Astrocyte (in vitro differentiated cells and primary cell): Measurements from ENCODE around the gene GAD2. TPM values are rescaled to one million over a fixed set of nuclear protein-coding genes. Genes with fewer than 3 reads are reported as not detected.

Experiments used
- DNase-seq: peaks from one replicate; pipeline ENCODE4 v3.0.0-alpha.2; 2010; ENCODE audit warnings: low read depth
- FAIRE-seq: peaks from 2 replicates; lab custom pipeline; 2011; peaks lifted over from hg19 to GRCh38; lab: Jason Lieb, UNC
- H2AFZ ChIP-seq: 2 replicates; pipeline ENCODE4 v1.6.0; 2012; ENCODE audit warnings: low read depth, low read length, inconsistent platforms
- H3K27ac ChIP-seq: 2 replicates; pipeline ENCODE4 v1.5.1; 2011; ENCODE audit warnings: low read depth, low read length, inconsistent platforms
- H3K27me3 ChIP-seq: 2 replicates; pipeline ENCODE4 v1.6.0; 2011; ENCODE audit warnings: low read length, inconsistent platforms; ENCODE audit not compliant: insufficient read depth
- H3K36me3 ChIP-seq: 2 replicates; pipeline ENCODE4 v1.5.1; 2011; ENCODE audit warnings: low read length, inconsistent platforms; ENCODE audit not compliant: insufficient read depth
- H3K4me1 ChIP-seq: 2 replicates; pipeline ENCODE4 v1.5.1; 2011; ENCODE audit warnings: low read length, inconsistent platforms; ENCODE audit not compliant: insufficient read depth
- H3K4me2 ChIP-seq: 2 replicates; pipeline ENCODE4 v1.6.0; 2012; ENCODE audit warnings: low read length, inconsistent platforms
- H3K4me3 ChIP-seq: 2 replicates; pipeline ENCODE4 v1.5.1; 2011; ENCODE audit warnings: low read depth, mild to moderate bottlenecking, low read length, inconsistent platforms; ENCODE audit not compliant: insufficient read depth
- H3K79me2 ChIP-seq: 2 replicates; pipeline ENCODE4 v1.6.0; 2012; ENCODE audit warnings: mild to moderate bottlenecking, low read length, inconsistent platforms; ENCODE audit not compliant: insufficient read depth
- H3K9ac ChIP-seq: 2 replicates; pipeline ENCODE4 v1.6.0; 2012; ENCODE audit warnings: mild to moderate bottlenecking, low read length, inconsistent platforms
- H3K9me3 ChIP-seq: 2 replicates; pipeline ENCODE4 v1.5.1; 2012; ENCODE audit warnings: low read depth, mild to moderate bottlenecking, low read length, inconsistent platforms; ENCODE audit not compliant: insufficient read depth
- H4K20me1 ChIP-seq: 2 replicates; pipeline ENCODE4 v1.6.0; 2012; ENCODE audit warnings: low read length, inconsistent platforms; ENCODE audit not compliant: insufficient read depth
- H3K27ac Mint-ChIP-seq: one replicate; pipeline ENCODE4 v1.8.0; 2021; ENCODE audit warnings: mild to moderate bottlenecking, mixed read lengths; ENCODE audit not compliant: unreplicated experiment
- H3K27me3 Mint-ChIP-seq: one replicate; pipeline ENCODE4 v1.8.0; 2021; ENCODE audit warnings: low read depth, mixed read lengths; ENCODE audit not compliant: unreplicated experiment
- H3K36me3 Mint-ChIP-seq: one replicate; pipeline ENCODE4 v1.8.0; 2021; ENCODE audit warnings: low read depth, mixed read lengths; ENCODE audit not compliant: unreplicated experiment
- H3K4me1 Mint-ChIP-seq: one replicate; pipeline ENCODE4 v1.8.0; 2021; ENCODE audit warnings: low read depth, mixed read lengths; ENCODE audit not compliant: unreplicated experiment
- H3K4me3 Mint-ChIP-seq: one replicate; pipeline ENCODE4 v1.8.0; 2021; ENCODE audit warnings: mild to moderate bottlenecking, moderate library complexity, mixed read lengths; ENCODE audit not compliant: unreplicated experiment
- H3K9me3 Mint-ChIP-seq: one replicate; pipeline ENCODE4 v1.8.0; 2021; ENCODE audit warnings: mild to moderate bottlenecking, mixed read lengths; ENCODE audit not compliant: unreplicated experiment
- EZH2 ChIP-seq: IDR thresholded peaks from 2 replicates; pipeline ENCODE4 v1.6.1; 2012; ENCODE audit warnings: mild to moderate bottlenecking, low read length, inconsistent platforms; ENCODE audit not compliant: insufficient read depth
- total RNA-seq: library from RNA; stranded (reverse); gene quantifications from 2 replicates; pipeline ENCODE4 v1.2.1, GENCODE V29; 2021
- TF ChIP-seq, protein P1 (sequence below): IDR thresholded peaks from 2 replicates; pipeline ENCODE4 v1.5.1; 2011; ENCODE audit warnings: low read depth, mild to moderate bottlenecking, inconsistent platforms, low read length, moderate library complexity; ENCODE audit not compliant: insufficient read depth

The GAD2 gene
- total RNA-seq, 1 donor from 2014 or later: not detected

DNA sequence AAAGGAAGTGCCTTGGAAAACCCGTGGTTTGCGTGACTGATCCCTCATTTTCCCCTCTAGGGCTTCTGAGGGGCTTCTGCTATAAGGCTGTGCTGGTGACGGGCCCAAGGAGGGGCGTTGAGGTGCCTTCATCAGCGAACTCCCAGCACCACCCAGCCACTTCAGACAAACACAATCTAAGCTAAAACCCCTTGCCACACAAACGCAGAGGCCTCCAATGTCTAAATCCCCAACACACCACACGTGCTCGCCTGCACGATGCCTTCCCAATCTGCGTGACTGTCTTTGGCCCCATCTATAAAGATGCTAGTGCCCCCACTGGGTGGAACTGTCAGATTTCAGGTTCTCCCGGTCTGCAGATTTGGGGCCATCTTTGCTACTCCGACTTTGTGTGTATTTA lies 4.1 kb upstream of the GAD2 start:
- Histone ChIP-seq H2AFZ (no peak overlapping the region), H4K20me1 (peaks cover 3% of the 10 kb centered on the region), H3K9ac (no peak overlapping the region), H3K4me1 (peaks cover 6% of the 10 kb centered on the region), H3K4me3 (no peak overlapping the region), H3K4me2 (no peak overlapping the region), H3K9me3 (no peaks in the 10 kb centered on the region), H3K36me3 (no peaks in the 10 kb centered on the region), H3K27me3 (peaks cover 60% of the 10 kb centered on the region), H3K79me2 (no peaks in the 10 kb centered on the region), H3K27ac (no peak overlapping the region)
- H3K4me1 Mint-ChIP-seq: no peaks in the 10 kb centered on the region
- no peak overlapping the region for H3K4me3 Mint-ChIP-seq
- peaks cover 57% of the 10 kb centered on the region for H3K27me3 Mint-ChIP-seq
- TF ChIP-seq, protein P1, sequence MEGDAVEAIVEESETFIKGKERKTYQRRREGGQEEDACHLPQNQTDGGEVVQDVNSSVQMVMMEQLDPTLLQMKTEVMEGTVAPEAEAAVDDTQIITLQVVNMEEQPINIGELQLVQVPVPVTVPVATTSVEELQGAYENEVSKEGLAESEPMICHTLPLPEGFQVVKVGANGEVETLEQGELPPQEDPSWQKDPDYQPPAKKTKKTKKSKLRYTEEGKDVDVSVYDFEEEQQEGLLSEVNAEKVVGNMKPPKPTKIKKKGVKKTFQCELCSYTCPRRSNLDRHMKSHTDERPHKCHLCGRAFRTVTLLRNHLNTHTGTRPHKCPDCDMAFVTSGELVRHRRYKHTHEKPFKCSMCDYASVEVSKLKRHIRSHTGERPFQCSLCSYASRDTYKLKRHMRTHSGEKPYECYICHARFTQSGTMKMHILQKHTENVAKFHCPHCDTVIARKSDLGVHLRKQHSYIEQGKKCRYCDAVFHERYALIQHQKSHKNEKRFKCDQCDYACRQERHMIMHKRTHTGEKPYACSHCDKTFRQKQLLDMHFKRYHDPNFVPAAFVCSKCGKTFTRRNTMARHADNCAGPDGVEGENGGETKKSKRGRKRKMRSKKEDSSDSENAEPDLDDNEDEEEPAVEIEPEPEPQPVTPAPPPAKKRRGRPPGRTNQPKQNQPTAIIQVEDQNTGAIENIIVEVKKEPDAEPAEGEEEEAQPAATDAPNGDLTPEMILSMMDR: no peak
- TF ChIP-seq EZH2: no peak
- no peak for DNase-seq
- no peaks in the 10 kb centered on the region for H3K36me3 Mint-ChIP-seq
- H3K27ac Mint-ChIP-seq: no peak overlapping the region
- H3K9me3 Mint-ChIP-seq: peaks cover 6% of the 10 kb centered on the region
- FAIRE-seq: no peak

DNA sequence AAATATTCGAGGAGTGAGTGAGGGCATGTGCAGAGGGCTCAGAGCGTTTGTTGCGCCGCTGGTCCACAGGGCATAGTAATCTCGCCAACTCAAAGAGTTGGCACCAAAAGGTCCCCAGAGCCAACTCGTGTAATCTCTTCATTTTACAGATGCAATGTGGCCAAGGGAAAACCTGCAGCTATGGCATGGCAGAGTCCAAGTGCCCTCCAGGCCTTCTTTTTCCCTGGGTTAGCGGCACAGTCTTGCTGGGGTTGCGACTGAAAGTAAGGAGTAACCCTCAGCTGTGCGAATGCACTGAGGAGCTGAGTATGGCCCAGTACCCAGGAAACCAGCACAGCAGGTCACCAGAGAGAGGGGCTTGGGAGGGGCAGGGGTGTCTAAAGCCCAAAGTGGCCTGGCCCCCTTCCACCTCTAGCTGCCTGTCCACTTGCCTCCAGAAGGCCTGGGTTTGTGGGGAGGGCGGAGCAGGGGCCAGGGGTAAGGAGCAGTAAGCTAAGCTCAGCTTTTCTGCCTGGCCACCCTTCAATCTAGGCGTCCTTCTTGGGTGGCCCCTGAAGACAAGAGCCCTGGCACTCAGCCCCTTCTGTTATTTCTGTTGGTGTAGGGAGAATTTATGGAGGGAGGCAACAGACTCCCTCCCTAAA lies 3.3 kb upstream of the GAD2 start:
- TF ChIP-seq, protein P1: no peak
- no peak for TF ChIP-seq EZH2
- H3K4me2 ChIP-seq: no peak overlapping the region
- no peak overlapping the region for H3K27ac ChIP-seq
- no peak overlapping the region for H2AFZ ChIP-seq
- no peak overlapping the region for H3K9ac ChIP-seq
- peaks cover 3% of the 10 kb centered on the region for H4K20me1 ChIP-seq
- no peaks in the 10 kb centered on the region for H3K79me2 ChIP-seq
- peaks cover 6% of the 10 kb centered on the region for H3K4me1 ChIP-seq
- no peak overlapping the region for H3K4me3 ChIP-seq
- no peaks in the 10 kb centered on the region for H3K4me1 Mint-ChIP-seq
- H3K36me3 Mint-ChIP-seq: no peaks in the 10 kb centered on the region
- DNase-seq (no peak), FAIRE-seq (no peak)
- peaks cover 6% of the 10 kb centered on the region for H3K9me3 Mint-ChIP-seq
- H3K9me3 ChIP-seq: no peaks in the 10 kb centered on the region
- no peaks in the 10 kb centered on the region for H3K36me3 ChIP-seq
- H3K4me3 Mint-ChIP-seq: no peak overlapping the region
- H3K27ac Mint-ChIP-seq: no peak overlapping the region
- H3K27me3 ChIP-seq: peaks cover 66% of the 10 kb centered on the region
- peaks cover 60% of the 10 kb centered on the region for H3K27me3 Mint-ChIP-seq

DNA sequence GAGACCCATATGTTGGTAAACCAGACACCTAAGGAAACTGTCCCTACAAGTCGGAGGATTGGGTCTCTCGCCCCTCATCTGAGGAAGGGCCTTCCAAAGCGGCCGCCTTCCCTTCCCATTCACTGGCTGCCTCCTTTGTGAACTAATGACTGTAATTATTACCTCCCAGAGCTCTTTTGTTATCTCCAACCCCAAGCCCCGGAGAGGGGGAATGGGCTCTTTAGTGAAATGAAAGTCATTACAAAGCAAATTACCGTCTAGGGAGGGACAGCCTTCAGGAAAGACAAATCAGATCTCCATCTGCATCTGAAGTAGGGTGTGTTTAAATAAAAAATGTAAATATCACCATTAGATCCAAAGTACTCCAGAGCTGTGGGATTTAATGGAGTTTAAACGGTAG lies 2.6 kb upstream of the GAD2 start:
- no peak overlapping the region for H3K4me3 Mint-ChIP-seq
- peaks cover 67% of the 10 kb centered on the region for H3K27me3 Mint-ChIP-seq
- Histone ChIP-seq H3K9ac (no peak overlapping the region), H3K27me3 (peaks cover 73% of the 10 kb centered on the region), H3K27ac (no peak overlapping the region), H3K4me1 (peaks cover 6% of the 10 kb centered on the region), H3K36me3 (no peaks in the 10 kb centered on the region), H3K4me3 (no peak overlapping the region), H4K20me1 (peaks cover 3% of the 10 kb centered on the region), H3K9me3 (no peaks in the 10 kb centered on the region), H3K4me2 (no peak overlapping the region), H2AFZ (no peak overlapping the region), H3K79me2 (no peaks in the 10 kb centered on the region)
- no peak overlapping the region for H3K27ac Mint-ChIP-seq
- no peak for TF ChIP-seq EZH2
- TF ChIP-seq, protein P1: no peak
- no peaks in the 10 kb centered on the region for H3K36me3 Mint-ChIP-seq
- peaks cover 6% of the 10 kb centered on the region for H3K9me3 Mint-ChIP-seq
- FAIRE-seq: no peak
- H3K4me1 Mint-ChIP-seq: no peaks in the 10 kb centered on the region
- no peak for DNase-seq
